ENCODE measurements around the gene KCNE2. TPM values are rescaled to one million over a fixed set of nuclear protein-coding genes. Genes with fewer than 3 reads are reported as not detected.

KCNE2 gene
- total RNA-seq, 6 donors from 2014 or later: not detected

GRCh38 chr21:34348890-34349519, 14.8 kb upstream of the KCNE2 start:
- no peak for ATAC-seq (ENCODE audit: low FRiP score in 2 of 2)
- Histone ChIP-seq H3K27me3 (no peaks in the 10 kb centered on the region), H3K9me3 (no peaks in the 10 kb centered on the region), H3K4me3 (no peak overlapping the region), H3K4me1 (peaks cover 0 to 13% (median 8%) of the 10 kb centered on the region in 4 donors), H3K27ac (no peak overlapping the region), H3K36me3 (no peaks in the 10 kb centered on the region)
- 65 to 66% methylated on average over 5 of the region's 5 CpGs for WGBS, 2 donors
- no peak for TF ChIP-seq EP300 (IDR thresholded peaks at IDR 0.05)
- no peak for TF ChIP-seq POLR2A (IDR thresholded peaks at IDR 0.05)
- TF ChIP-seq POLR2AphosphoS5 (IDR thresholded peaks at IDR 0.05): no peak
- TF ChIP-seq CTCF (IDR thresholded peaks at IDR 0.05): no peak
- no peak for DNase-seq

GRCh38 chr21:34351786-34352241, 12.0 kb upstream of the KCNE2 start:
- peak in 1 of 2 donors; percentile 39 for DNase-seq
- H3K4me3 ChIP-seq: no peak overlapping the region
- H3K36me3 ChIP-seq: no peaks in the 10 kb centered on the region
- no peaks in the 10 kb centered on the region for H3K9me3 ChIP-seq
- 29 to 37% methylated on average over 6 of the region's 6 CpGs for WGBS, 2 donors
- TF ChIP-seq POLR2AphosphoS5 (IDR thresholded peaks at IDR 0.05) (no peak), CTCF (IDR thresholded peaks at IDR 0.05) (peak in 4 of 6 experiments; percentile 28 to 61 (median 54))
- H3K27ac ChIP-seq: no peak overlapping the region
- H3K27me3 ChIP-seq: no peaks in the 10 kb centered on the region
- H3K4me1 ChIP-seq: peaks cover 0 to 4% (median 0%) of the 10 kb centered on the region in 4 donors
- ATAC-seq (ENCODE audit: low FRiP score in 2 of 2): peak; percentile 49 to 60

DNA sequence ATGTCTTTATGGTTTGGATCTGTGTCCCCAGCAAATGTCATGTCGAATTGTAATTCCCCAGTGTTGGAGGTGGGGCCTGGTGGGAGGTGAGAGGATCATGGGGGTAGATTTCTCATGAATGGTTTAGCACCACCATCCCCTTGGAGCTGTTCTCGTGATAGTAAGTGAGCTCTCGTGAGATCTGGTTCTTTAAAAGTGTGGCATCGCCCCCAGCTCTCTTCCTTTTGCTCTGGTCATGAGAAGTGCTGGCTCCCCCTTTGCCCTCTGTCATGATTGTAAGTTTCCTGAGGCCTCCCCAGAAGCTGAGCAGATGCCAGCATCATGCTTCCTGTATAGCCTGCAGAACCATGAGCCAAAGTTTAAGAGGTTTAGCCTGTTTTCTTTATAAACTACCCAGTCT, 11.2 kb upstream of the KCNE2 start:
- no peak for TF ChIP-seq POLR2A (IDR thresholded peaks at IDR 0.05)
- Histone ChIP-seq H3K27me3 (no peaks in the 10 kb centered on the region), H3K9me3 (no peaks in the 10 kb centered on the region), H3K36me3 (no peaks in the 10 kb centered on the region), H3K4me3 (no peak overlapping the region), H3K4me1 (no peaks in the 10 kb centered on the region), H3K27ac (no peak overlapping the region)
- DNase-seq (no peak), ATAC-seq (ENCODE audit: low FRiP score in 2 of 2) (no peak)
- WGBS, 2 donors: 85 to 91% methylated on average over 4 of the region's 4 CpGs

GRCh38 chr21:34353182-34353581, 10.6 kb upstream of the KCNE2 start:
- no peak overlapping the region for H3K27ac ChIP-seq
- H3K4me1 ChIP-seq: no peaks in the 10 kb centered on the region
- H3K9me3 ChIP-seq: no peaks in the 10 kb centered on the region
- ATAC-seq (ENCODE audit: low FRiP score in 2 of 2) (no peak), DNase-seq (no peak)
- WGBS, 2 donors: 87 to 90% methylated on average over 6 of the region's 6 CpGs
- no peak overlapping the region for H3K4me3 ChIP-seq
- no peak for TF ChIP-seq CTCF (IDR thresholded peaks at IDR 0.05)
- no peak for TF ChIP-seq POLR2AphosphoS5 (IDR thresholded peaks at IDR 0.05)
- no peak for TF ChIP-seq POLR2A (IDR thresholded peaks at IDR 0.05)
- TF ChIP-seq EP300 (IDR thresholded peaks at IDR 0.05): no peak
- no peaks in the 10 kb centered on the region for H3K27me3 ChIP-seq
- no peaks in the 10 kb centered on the region for H3K36me3 ChIP-seq

GRCh38 chr21:34354836-34355235, 9.0 kb upstream of the KCNE2 start:
- TF ChIP-seq CTCF (IDR thresholded peaks at IDR 0.05): no peak
- no peak for TF ChIP-seq EP300 (IDR thresholded peaks at IDR 0.05)
- no peak for TF ChIP-seq POLR2AphosphoS5 (IDR thresholded peaks at IDR 0.05)
- TF ChIP-seq POLR2A (IDR thresholded peaks at IDR 0.05): no peak
- 74 to 81% methylated on average over 4 of the region's 4 CpGs for WGBS, 2 donors
- ATAC-seq (ENCODE audit: low FRiP score in 2 of 2) (no peak), DNase-seq (no peak)
- Histone ChIP-seq H3K36me3 (no peaks in the 10 kb centered on the region), H3K27ac (no peak overlapping the region), H3K4me1 (no peaks in the 10 kb centered on the region), H3K27me3 (no peaks in the 10 kb centered on the region), H3K4me3 (no peak overlapping the region), H3K9me3 (no peaks in the 10 kb centered on the region)

Measured in upper lobe of left lung (tissue), 6 donors.